ENCODE measurements around the gene BLTP3A. TPM values are rescaled to one million over a fixed set of nuclear protein-coding genes. Genes with fewer than 3 reads are reported as not detected.
"Not testable (repeated sequence)": the region's sequence is repeated elsewhere in the genome, so short reads cannot be mapped to it uniquely, and the experiment has no call there.

Gene BLTP3A
- total and polyA plus RNA-seq, 4 experiments from 2014 or later, result 0.11 to 12.0 (median 6.2) TPM

DNA sequence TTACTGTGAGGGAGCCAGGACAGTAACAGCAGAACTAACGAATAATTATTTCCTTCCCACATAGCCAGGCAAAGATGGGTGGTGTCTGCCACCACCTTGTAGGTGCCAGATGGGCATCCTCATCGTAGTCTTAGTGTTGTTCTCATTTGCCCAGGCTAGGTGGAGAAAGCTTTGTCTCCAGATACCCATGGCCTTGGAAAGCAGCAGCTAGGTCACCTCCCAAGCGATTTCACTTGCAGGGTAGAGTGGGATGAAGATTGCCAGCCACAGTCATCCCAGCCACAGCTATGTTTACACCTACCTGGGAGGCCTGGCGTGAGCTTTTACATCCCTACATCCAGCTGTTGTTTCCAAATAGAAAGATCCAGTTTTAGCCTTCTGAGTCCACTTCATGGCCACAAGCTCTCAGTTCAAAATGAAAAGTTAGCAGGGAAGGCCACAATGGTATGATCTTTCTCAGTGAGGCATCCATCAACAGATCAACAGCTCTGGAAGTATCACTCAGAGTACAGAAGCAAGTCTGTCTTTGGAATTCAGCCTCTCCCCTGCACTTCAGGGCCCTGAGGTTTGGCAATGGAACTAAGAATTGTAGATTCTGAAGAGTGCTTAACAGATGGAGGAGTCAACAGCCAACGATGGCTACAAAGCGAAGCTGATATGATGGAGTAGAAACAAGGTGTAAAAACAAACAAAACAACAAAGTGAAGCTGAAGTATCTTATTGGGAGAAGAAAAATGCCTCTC, 45.6 kb upstream of the BLTP3A start:
- ChIA-PET CTCF (ENCODE audit: partially characterized antibody) (interaction anchor here (0.6 to 1.3 kb wide), 3 partner anchors 11 to 1234 kb away, joined by 4 to 5 read pairs (median 4); partner anchors contain the start of gene SNRPC), POLR2A (ENCODE audit: partially characterized antibody) (no interaction called here)
- no peaks in the 10 kb centered on the region for H3K36me3 Mint-ChIP-seq
- H3K4me1 ChIP-seq (ENCODE audit: insufficient read depth, low read length), result no peaks in the 10 kb centered on the region
- H3K4me1 Mint-ChIP-seq, result no peaks in the 10 kb centered on the region
- no peak overlapping the region for H3K27ac ChIP-seq (ENCODE audit: low read depth, low read length)
- H3K36me3 ChIP-seq (ENCODE audit: insufficient read depth, low read length), result no peaks in the 10 kb centered on the region
- intact Hi-C loops (cut with micrococcal nuclease), result no loop called here
- H3K4me3 ChIP-seq (ENCODE audit: low read length in 2 of 2), result no peak overlapping the region
- no peak overlapping the region for H3K27ac Mint-ChIP-seq
- no peak overlapping the region for H3K4me3 Mint-ChIP-seq
- H3K27me3 ChIP-seq (ENCODE audit: insufficient read depth, low read length), result no peaks in the 10 kb centered on the region
- no peaks in the 10 kb centered on the region for H3K9me3 ChIP-seq (ENCODE audit: control insufficient read depth in 1 of 2, low read length in 2 of 2)
- no peaks in the 10 kb centered on the region for H3K27me3 Mint-ChIP-seq
- no peaks in the 10 kb centered on the region for H3K9me3 Mint-ChIP-seq
- no peak for DNase-seq

DNA sequence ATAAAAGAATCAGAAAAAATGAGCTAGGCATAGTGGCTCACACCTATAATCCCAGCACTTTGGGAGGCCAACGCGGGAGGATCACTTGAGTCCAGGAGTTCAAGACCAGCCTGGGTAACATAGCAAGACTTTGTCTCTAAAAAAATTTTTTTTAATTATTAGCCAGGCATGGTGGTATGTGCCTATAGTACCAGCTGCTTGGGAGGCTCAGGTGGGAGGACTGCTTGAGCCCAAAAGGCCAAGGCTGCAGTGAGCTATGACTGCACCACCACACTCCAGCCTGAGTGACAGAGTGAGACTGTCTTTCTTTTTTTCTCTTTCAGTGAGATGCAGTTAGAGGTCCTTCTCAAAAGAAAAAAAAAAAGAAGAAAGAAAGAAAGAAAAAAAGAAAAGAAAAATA, 43.1 kb upstream of the BLTP3A start:
- POLR2A ChIA-PET (ENCODE audit: partially characterized antibody), result no interaction called here

DNA sequence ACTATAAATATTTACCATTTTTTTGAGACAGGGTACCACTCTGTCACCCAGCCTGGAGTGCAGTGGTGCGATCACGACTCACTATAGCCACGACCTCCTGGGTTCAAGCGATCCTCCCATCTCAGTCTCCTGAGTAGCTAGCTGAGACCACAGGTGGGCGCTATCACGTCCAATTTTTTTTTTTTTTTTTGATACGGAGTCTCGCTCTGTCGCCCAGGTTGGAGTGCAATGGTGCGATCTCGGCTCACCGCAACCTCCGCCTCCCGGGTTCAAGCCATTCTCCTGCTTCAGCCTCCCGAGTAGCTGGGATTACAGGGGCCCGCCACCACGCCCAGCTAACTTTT, 35.4 kb upstream of the BLTP3A start:
- not testable (repeated sequence) for H3K36me3 Mint-ChIP-seq; H3K27ac Mint-ChIP-seq; H3K9me3 Mint-ChIP-seq; H3K27me3 Mint-ChIP-seq; H3K4me1 Mint-ChIP-seq; H3K4me3 Mint-ChIP-seq; H3K27me3 ChIP-seq (ENCODE audit: insufficient read depth, low read length); H3K36me3 ChIP-seq (ENCODE audit: insufficient read depth, low read length); H3K9me3 ChIP-seq (ENCODE audit: control insufficient read depth in 1 of 2, low read length in 2 of 2)
- CTCF ChIA-PET (ENCODE audit: partially characterized antibody), result interaction anchor here (0.7 to 2.0 kb wide), 11 partner anchors 9 to 230 kb away, joined by 3 to 10 read pairs (median 4); partner anchors contain the start of genes ANKS1A, BLTP3A and ILRUN
- Histone ChIP-seq H3K4me3 (ENCODE audit: low read length in 2 of 2) (peak overlapping the region; percentile 86 to 96), H3K4me1 (ENCODE audit: insufficient read depth, low read length) (peaks cover 25% of the 10 kb centered on the region), H3K27ac (ENCODE audit: low read depth, low read length) (peak overlapping the region; percentile 74)
- POLR2A ChIA-PET (ENCODE audit: partially characterized antibody), result interaction anchor here (0.5 to 3.8 kb wide), 18 partner anchors 17 to 546 kb away, joined by 3 to 49 read pairs (median 4); partner anchors contain the start of genes ANKS1A, BLTP3A, HMGA1 and ILRUN
- intact Hi-C loops (cut with micrococcal nuclease), result loop anchor here (2.0 to 5.0 kb wide), 3 partner anchors 100 to 509 kb away; partner anchors contain the start of gene SMIM29
- DNase-seq, result peak; percentile 37 to 58 (median 48)

More for the DNA sequence above, 43.1 kb upstream of the BLTP3A start:
- no peak for DNase-seq
- H3K4me3 ChIP-seq (ENCODE audit: low read length in 2 of 2), result no peak overlapping the region
- CTCF ChIA-PET (ENCODE audit: partially characterized antibody), result no interaction called here
- H3K36me3 ChIP-seq (ENCODE audit: insufficient read depth, low read length), result no peaks in the 10 kb centered on the region
- H3K36me3 Mint-ChIP-seq, result no peaks in the 10 kb centered on the region
- no peaks in the 10 kb centered on the region for H3K27me3 Mint-ChIP-seq
- intact Hi-C loops (cut with micrococcal nuclease), result no loop called here
- no peaks in the 10 kb centered on the region for H3K4me1 ChIP-seq (ENCODE audit: insufficient read depth, low read length)
- no peaks in the 10 kb centered on the region for H3K9me3 Mint-ChIP-seq
- no peak overlapping the region for H3K4me3 Mint-ChIP-seq
- H3K4me1 Mint-ChIP-seq, result no peaks in the 10 kb centered on the region
- no peaks in the 10 kb centered on the region for H3K9me3 ChIP-seq (ENCODE audit: control insufficient read depth in 1 of 2, low read length in 2 of 2)
- H3K27ac Mint-ChIP-seq, result no peak overlapping the region
- H3K27me3 ChIP-seq (ENCODE audit: insufficient read depth, low read length), result no peaks in the 10 kb centered on the region
- H3K27ac ChIP-seq (ENCODE audit: low read depth, low read length), result no peak overlapping the region

DNA sequence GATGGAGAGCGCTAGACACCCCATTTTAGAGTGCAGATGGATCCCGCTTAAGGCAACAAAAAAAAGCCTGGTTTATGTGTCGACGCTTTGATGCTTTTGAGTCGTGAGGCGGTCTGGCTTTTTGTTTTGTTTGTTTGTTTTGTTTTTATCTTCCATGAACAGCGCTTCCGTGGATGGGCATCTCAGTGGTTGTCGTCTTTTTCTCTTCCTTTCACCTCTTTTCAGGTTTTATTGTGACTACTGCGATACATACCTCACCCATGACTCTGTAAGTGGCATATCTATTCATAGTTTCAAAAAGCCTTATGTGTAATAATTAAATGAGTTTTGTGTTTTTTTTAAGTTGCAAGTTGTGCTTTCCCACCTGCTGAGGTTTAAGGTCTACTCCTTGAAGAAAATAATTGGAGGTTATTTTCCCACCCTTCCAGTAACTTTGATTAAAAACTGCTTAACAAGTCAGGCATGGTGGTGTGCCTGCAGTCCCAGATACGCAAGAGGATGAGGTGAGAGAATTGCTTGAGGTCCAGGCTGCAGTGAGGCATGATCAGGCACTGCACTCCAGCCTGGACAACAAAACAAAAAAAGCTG, 34.1 kb upstream of the BLTP3A start:
- DNase-seq, result no peak
- CTCF ChIA-PET (ENCODE audit: partially characterized antibody), result interaction anchor here (0.7 to 2.0 kb wide), 9 partner anchors 12 to 231 kb away, joined by 3 to 10 read pairs (median 4); partner anchors contain the start of genes ANKS1A, BLTP3A and ILRUN
- intact Hi-C loops (cut with micrococcal nuclease), result loop anchor here (1.0 to 5.0 kb wide), 8 partner anchors 35 to 510 kb away; partner anchors contain the start of genes ANKS1A, BLTP3A, ILRUN and SMIM29

DNA sequence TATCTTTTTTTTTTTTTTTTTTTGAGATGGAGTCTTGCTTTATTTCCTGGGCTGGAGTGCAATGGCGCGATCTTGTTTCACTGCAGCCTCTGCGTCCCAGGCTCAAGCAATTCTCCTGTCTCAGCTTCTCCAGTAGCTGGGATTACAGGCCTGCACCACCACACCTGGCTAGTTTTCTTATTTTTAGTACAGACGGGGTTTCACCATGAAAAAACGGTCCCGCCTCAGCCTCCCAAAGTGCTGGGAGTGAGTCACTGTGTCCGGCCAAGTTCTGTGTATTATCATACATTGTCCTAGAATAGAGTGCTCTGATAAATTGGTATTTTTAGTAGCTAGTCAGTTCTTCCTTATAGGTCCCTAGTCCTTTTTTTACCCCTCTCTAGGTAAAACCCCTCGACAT, 31.8 kb upstream of the BLTP3A start:
- H3K36me3 Mint-ChIP-seq, result peaks cover 17 to 19% of the 10 kb centered on the region in 2 donors
- H3K27ac ChIP-seq (ENCODE audit: low read depth, low read length), result no peak overlapping the region
- CTCF ChIA-PET (ENCODE audit: partially characterized antibody), result no interaction called here

More for the DNA sequence above, 34.1 kb upstream of the BLTP3A start:
- peaks cover 6 to 8% (median 6%) of the 10 kb centered on the region in 4 donors for H3K4me1 Mint-ChIP-seq
- Histone ChIP-seq H3K4me3 (ENCODE audit: low read length in 2 of 2) (peak overlapping the region; percentile 86 to 96), H3K4me1 (ENCODE audit: insufficient read depth, low read length) (peaks cover 25% of the 10 kb centered on the region), H3K27ac (ENCODE audit: low read depth, low read length) (peak overlapping the region; percentile 74), H3K9me3 (ENCODE audit: control insufficient read depth in 1 of 2, low read length in 2 of 2) (no peaks in the 10 kb centered on the region), H3K36me3 (ENCODE audit: insufficient read depth, low read length) (peaks cover 7% of the 10 kb centered on the region), H3K27me3 (ENCODE audit: insufficient read depth, low read length) (no peaks in the 10 kb centered on the region)
- H3K4me3 Mint-ChIP-seq, result no peak overlapping the region
- POLR2A ChIA-PET (ENCODE audit: partially characterized antibody), result interaction anchor here (0.6 to 3.8 kb wide), 12 partner anchors 13 to 521 kb away, joined by 3 to 49 read pairs (median 6); partner anchors contain the start of genes ANKS1A, BLTP3A, HMGA1 and ILRUN
- H3K36me3 Mint-ChIP-seq, result peaks cover 8 to 10% of the 10 kb centered on the region in 2 donors
- no peak overlapping the region for H3K27ac Mint-ChIP-seq
- H3K9me3 Mint-ChIP-seq, result no peaks in the 10 kb centered on the region
- H3K27me3 Mint-ChIP-seq, result no peaks in the 10 kb centered on the region

DNA sequence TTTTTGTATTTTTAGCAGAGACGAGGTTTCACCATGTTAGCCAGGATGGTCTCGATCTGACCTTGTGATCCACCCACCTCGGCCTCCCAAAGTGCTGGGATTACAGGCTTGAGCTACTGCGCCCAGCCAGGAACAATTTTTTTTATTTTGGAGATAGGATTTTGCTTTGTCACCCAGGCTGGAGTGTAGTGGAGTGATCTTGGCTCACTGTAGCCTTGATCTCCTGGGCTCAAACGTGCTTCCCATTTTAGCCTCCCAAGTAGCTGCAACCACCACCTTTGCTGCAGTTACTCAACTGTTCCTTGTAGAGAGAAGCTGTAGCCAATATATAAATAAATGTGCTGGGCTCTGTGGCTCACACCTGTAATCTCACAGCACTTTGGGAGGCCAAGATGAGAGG, 30.2 kb upstream of the BLTP3A start:
- H3K9me3 ChIP-seq (ENCODE audit: control insufficient read depth in 1 of 2, low read length in 2 of 2); H3K27ac Mint-ChIP-seq; H3K27me3 ChIP-seq (ENCODE audit: insufficient read depth, low read length); H3K27me3 Mint-ChIP-seq; intact Hi-C loops (cut with micrococcal nuclease); H3K4me3 Mint-ChIP-seq; DNase-seq; CTCF ChIA-PET (ENCODE audit: partially characterized antibody); H3K9me3 Mint-ChIP-seq; H3K4me3 ChIP-seq (ENCODE audit: low read length in 2 of 2); POLR2A ChIA-PET (ENCODE audit: partially characterized antibody); H3K27ac ChIP-seq (ENCODE audit: low read depth, low read length): not testable (repeated sequence)
- Mint-ChIP-seq H3K36me3 (peaks cover 18 to 29% of the 10 kb centered on the region in 2 donors), H3K4me1 (peaks cover 6 to 10% (median 8%) of the 10 kb centered on the region in 4 donors)
- Histone ChIP-seq H3K36me3 (ENCODE audit: insufficient read depth, low read length) (peaks cover 21% of the 10 kb centered on the region), H3K4me1 (ENCODE audit: insufficient read depth, low read length) (peaks cover 20% of the 10 kb centered on the region)

More for the DNA sequence above, 31.8 kb upstream of the BLTP3A start:
- Mint-ChIP-seq H3K4me1 (peaks cover 6 to 10% (median 8%) of the 10 kb centered on the region in 4 donors), H3K9me3 (no peaks in the 10 kb centered on the region), H3K27me3 (no peaks in the 10 kb centered on the region), H3K4me3 (no peak overlapping the region), H3K27ac (peak overlapping the region in 2 of 7 donors; percentile 53 to 59)
- H3K4me1 ChIP-seq (ENCODE audit: insufficient read depth, low read length), result peaks cover 25% of the 10 kb centered on the region
- H3K9me3 ChIP-seq (ENCODE audit: control insufficient read depth in 1 of 2, low read length in 2 of 2), result no peaks in the 10 kb centered on the region
- no peak overlapping the region for H3K4me3 ChIP-seq (ENCODE audit: low read length in 2 of 2)
- DNase-seq, result no peak
- H3K27me3 ChIP-seq (ENCODE audit: insufficient read depth, low read length), result no peaks in the 10 kb centered on the region
- H3K36me3 ChIP-seq (ENCODE audit: insufficient read depth, low read length), result peaks cover 12% of the 10 kb centered on the region
- POLR2A ChIA-PET (ENCODE audit: partially characterized antibody), result interaction anchor here (1.1 kb wide), 1 partner anchor 31 kb away, joined by 4 read pairs; no protein-coding TSS in a partner anchor
- intact Hi-C loops (cut with micrococcal nuclease), result no loop called here

DNA sequence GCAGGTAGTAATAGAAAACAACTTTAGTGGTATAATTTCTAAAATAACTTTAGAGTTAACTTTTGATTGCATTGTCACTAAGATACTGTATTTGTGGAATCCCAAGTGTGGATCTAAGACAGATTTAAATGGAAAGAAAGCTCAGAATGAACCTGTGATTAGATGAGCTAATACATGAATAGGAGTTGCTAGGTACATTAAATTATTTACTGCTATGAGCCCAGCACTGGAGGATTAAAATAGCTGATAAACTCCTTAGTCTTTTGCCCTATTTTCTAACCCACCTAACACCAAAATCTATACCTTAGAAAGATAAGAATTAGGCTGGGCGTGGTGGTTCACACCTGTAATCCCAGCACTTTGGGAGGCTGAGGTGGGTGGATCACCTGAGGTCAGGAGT, 23.7 kb upstream of the BLTP3A start:
- no peaks in the 10 kb centered on the region for H3K27me3 ChIP-seq (ENCODE audit: insufficient read depth, low read length)
- no peak for DNase-seq
- intact Hi-C loops (cut with micrococcal nuclease), result no loop called here
- H3K27me3 Mint-ChIP-seq, result no peaks in the 10 kb centered on the region
- peaks cover 4 to 20% (median 6%) of the 10 kb centered on the region in 4 donors for H3K4me1 Mint-ChIP-seq
- no peak overlapping the region for H3K4me3 ChIP-seq (ENCODE audit: low read length in 2 of 2)
- H3K4me3 Mint-ChIP-seq, result no peak overlapping the region
- peaks cover 52 to 68% of the 10 kb centered on the region in 2 donors for H3K36me3 Mint-ChIP-seq
- H3K27ac Mint-ChIP-seq, result peak overlapping the region in 1 of 7 donors; percentile 27
- H3K27ac ChIP-seq (ENCODE audit: low read depth, low read length), result no peak overlapping the region
- POLR2A ChIA-PET (ENCODE audit: partially characterized antibody), result no interaction called here
- H3K4me1 ChIP-seq (ENCODE audit: insufficient read depth, low read length), result peaks cover 10% of the 10 kb centered on the region
- CTCF ChIA-PET (ENCODE audit: partially characterized antibody), result interaction anchor here (0.7 to 1.4 kb wide), 3 partner anchors 10 to 355 kb away, joined by 3 read pairs; no protein-coding TSS in a partner anchor
- H3K9me3 Mint-ChIP-seq, result no peaks in the 10 kb centered on the region
- no peaks in the 10 kb centered on the region for H3K9me3 ChIP-seq (ENCODE audit: control insufficient read depth in 1 of 2, low read length in 2 of 2)
- peaks cover 62% of the 10 kb centered on the region for H3K36me3 ChIP-seq (ENCODE audit: insufficient read depth, low read length)
